OCI-LY7 (cell line): Measurements from ENCODE around the gene FLAD1.

Source experiments
- EZH2phosphoT487 ChIP-seq: fragments of 200-600 bp; sonication (generic); IDR thresholded peaks from 2 replicates; pipeline ENCODE4 v1.6.1; 2018; ENCODE audit warnings: low read depth, borderline replicate concordance, mild to moderate bottlenecking, mixed run types, antibody characterized with exemption, low read length, moderate library complexity, mixed read lengths
- TF ChIP-seq, protein P1 (sequence below): fragments of 200-600 bp; sonication (generic); conservative IDR thresholded peaks from 2 replicates; pipeline ENCODE4 v1.5.1; 2014; ENCODE audit warnings: mild to moderate bottlenecking, antibody characterized with exemption, low read length, moderate library complexity, mixed read lengths

DNA sequence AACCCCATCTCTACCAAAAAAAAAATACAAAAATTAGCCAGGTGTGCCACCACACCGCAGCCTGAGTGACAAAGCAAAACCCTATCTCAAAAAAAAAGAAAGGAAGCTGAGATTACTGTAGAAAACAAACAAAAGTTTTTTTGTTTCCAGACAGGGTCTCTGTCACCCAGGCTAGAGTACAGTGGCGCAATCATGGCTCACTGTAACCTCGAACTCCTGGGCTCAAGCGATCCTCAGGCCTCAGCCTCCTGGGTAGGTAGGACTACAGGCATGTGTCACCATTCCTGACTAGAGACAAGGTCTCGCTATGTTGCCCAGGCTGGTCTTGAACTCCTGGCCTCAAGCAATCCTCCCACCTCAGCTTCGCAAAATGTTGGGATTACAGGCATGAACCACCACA lies 18.8 kb upstream of the FLAD1 start:
- TF ChIP-seq, protein P1, sequence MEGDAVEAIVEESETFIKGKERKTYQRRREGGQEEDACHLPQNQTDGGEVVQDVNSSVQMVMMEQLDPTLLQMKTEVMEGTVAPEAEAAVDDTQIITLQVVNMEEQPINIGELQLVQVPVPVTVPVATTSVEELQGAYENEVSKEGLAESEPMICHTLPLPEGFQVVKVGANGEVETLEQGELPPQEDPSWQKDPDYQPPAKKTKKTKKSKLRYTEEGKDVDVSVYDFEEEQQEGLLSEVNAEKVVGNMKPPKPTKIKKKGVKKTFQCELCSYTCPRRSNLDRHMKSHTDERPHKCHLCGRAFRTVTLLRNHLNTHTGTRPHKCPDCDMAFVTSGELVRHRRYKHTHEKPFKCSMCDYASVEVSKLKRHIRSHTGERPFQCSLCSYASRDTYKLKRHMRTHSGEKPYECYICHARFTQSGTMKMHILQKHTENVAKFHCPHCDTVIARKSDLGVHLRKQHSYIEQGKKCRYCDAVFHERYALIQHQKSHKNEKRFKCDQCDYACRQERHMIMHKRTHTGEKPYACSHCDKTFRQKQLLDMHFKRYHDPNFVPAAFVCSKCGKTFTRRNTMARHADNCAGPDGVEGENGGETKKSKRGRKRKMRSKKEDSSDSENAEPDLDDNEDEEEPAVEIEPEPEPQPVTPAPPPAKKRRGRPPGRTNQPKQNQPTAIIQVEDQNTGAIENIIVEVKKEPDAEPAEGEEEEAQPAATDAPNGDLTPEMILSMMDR, result no peak
- no peak for TF ChIP-seq EZH2phosphoT487
